NK-92 (cell line): Measurements from ENCODE around the gene GRIN3A.

Experiments used
- DNase-seq: peaks from one replicate; lab custom pipeline; 2025; ENCODE audit not compliant: unreplicated experiment; lab: John Stamatoyannopoulos, UW

The GRIN3A gene

DNA sequence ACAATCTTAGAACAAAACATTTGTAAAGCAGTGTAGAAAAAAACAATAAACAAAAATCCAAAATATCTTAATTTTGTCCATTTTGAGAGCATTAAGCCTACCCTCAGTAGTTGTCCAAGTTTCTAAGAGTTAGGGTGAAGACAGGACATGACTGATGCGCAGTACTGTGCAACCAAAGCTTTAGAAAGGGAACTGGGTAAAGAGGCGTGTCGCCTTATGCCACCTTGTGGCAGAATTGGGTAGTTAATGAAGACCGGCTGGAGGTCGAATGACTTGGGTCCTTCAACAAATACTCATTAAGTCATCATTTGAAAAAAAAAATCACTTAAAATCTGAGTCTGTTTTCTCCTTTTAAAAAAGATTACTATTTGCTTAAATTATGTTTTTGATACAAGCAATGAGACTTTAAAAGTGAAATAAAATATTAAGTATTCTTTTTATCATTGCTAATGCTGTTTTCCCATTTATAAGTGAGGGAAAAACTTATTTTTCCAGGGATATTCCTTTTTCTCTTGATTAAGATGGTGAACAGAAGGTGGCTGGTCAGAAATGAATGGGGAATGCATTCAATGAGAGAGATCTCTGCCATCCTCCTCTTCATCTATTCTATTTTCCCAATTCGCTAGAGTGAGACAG is 208.3 kb downstream of the GRIN3A start:
- DNase-seq = no peak

- DNase-seq = no peak
Observed at GRCh38 chr9:101528015-101528414, 210.4 kb downstream of the GRIN3A start.

- DNase-seq = no peak
Observed at GRCh38 chr9:101527066-101527465, 211.4 kb downstream of the GRIN3A start.

GRCh38 chr9:101524371-101524770 is 214.1 kb downstream of the GRIN3A start:
- DNase-seq = no peak
